GM12878 (cell line): ENCODE data around the gene ATP6V1A. TPM values are rescaled to one million over a fixed set of nuclear protein-coding genes. Genes with fewer than 3 reads are reported as not detected.

Experiments used
- ATAC-seq: fragments of 200-7000 bp; cut with Tn5 transposase; 3 replicates; pipeline ENCODE4 v1.9.1; 2020; ENCODE audit warnings: mild to moderate bottlenecking, moderate library complexity
- BruUV-seq: library from RNA; stranded (reverse); fragments of 400-500 nt; replicated peaks from 2 replicates; lab custom pipeline; 2021; lab: Mats Ljungman, UMichigan
- CTCF ChIA-PET: fragments of 300-600 bp; sonication (Branson Sonifier 250); formaldehyde crosslinking; extraction: SDS; loops from one replicate; lab custom pipeline; 2021; ENCODE audit warnings: inconsistent platforms; lab: Yijun Ruan, JAX
- POLR2A ChIA-PET: fragments of 350-600 bp; formaldehyde crosslinking; extraction: SDS; loops from one replicate; lab custom pipeline; 2021; ENCODE audit warnings: inconsistent platforms; lab: Charles Lee
- RAD21 ChIA-PET: fragments of 300-600 bp; sonication (Branson Sonifier 250); formaldehyde crosslinking; loops from one replicate; lab custom pipeline; 2023; ENCODE audit warnings: antibody characterized with exemption; ENCODE audit not compliant: unreplicated experiment; lab: Charles Lee
- SMC1A ChIA-PET: fragments of 300-600 bp; sonication (Branson Sonifier 250); formaldehyde crosslinking; loops from one replicate; lab custom pipeline; 2023; ENCODE audit not compliant: unreplicated experiment, uncharacterized antibody; lab: Charles Lee
- DNase-seq: peaks from one replicate; pipeline ENCODE4 v3.0.0-alpha.2; 2011; ENCODE audit warnings: low read depth, low spot score
- FAIRE-seq: peaks from 3 replicates; lab custom pipeline; 2011; peaks lifted over from hg19 to GRCh38; lab: Jason Lieb, UNC
- H2AFZ ChIP-seq: 2 replicates; pipeline ENCODE4 v1.6.0; 2011; ENCODE audit warnings: low read depth, low read length, control low read depth; ENCODE audit not compliant: control insufficient read depth
- H3K27ac ChIP-seq: 2 replicates; pipeline ENCODE4 v1.5.1; 2011; ENCODE audit warnings: control low read depth; ENCODE audit not compliant: control insufficient read depth, insufficient read depth
- H3K27me3 ChIP-seq, 2 experiments: replicated peaks in 1 of 2; 2 replicates each; pipeline versions ENCODE4 v1.6.0 to v1.6.1; 2011; ENCODE audit warnings: low read length in 1 of 2; ENCODE audit not compliant: control insufficient read depth in 2 of 2, insufficient read depth in 2 of 2
- H3K36me3 ChIP-seq, 2 experiments: 2 replicates each; pipeline ENCODE4 v1.5.1; 2011; ENCODE audit warnings: low read length in 1 of 2; ENCODE audit not compliant: control insufficient read depth in 2 of 2, insufficient read depth in 2 of 2
- H3K4me1 ChIP-seq: 2 replicates; pipeline ENCODE4 v1.6.1; 2011; ENCODE audit warnings: mild to moderate bottlenecking, low read length, moderate library complexity, mixed read lengths; ENCODE audit not compliant: control insufficient read depth, insufficient read depth
- H3K4me2 ChIP-seq: 2 replicates; pipeline ENCODE4 v1.6.0; 2011; ENCODE audit warnings: control low read depth; ENCODE audit not compliant: control insufficient read depth, insufficient read depth
- H3K4me3 ChIP-seq: fragments of 200-600 bp; sonication (generic); 2 replicates; pipeline ENCODE4 v1.5.1; 2016
- H3K79me2 ChIP-seq: 2 replicates; pipeline ENCODE4 v1.6.0; 2011; ENCODE audit warnings: low read length; ENCODE audit not compliant: control insufficient read depth, insufficient read depth
- H3K9ac ChIP-seq: 2 replicates; pipeline ENCODE4 v1.8.0; 2011; ENCODE audit warnings: low read length, control low read depth, mixed read lengths; ENCODE audit not compliant: control insufficient read depth, insufficient read depth
- H3K9me3 ChIP-seq: replicated peaks from 3 replicates; pipeline ENCODE4 v1.5.1; 2011; ENCODE audit warnings: mild to moderate bottlenecking, low read length; ENCODE audit not compliant: control insufficient read depth, insufficient read depth
- H4K20me1 ChIP-seq: 2 replicates; pipeline ENCODE4 v1.6.0; 2011; ENCODE audit not compliant: control insufficient read depth, insufficient read depth
- ASH2L ChIP-seq: fragments of 300-600, 200-600 bp; sonication (generic); IDR thresholded peaks from 2 replicates; pipeline ENCODE4 v1.6.1; 2017; ENCODE audit warnings: low read depth, mild to moderate bottlenecking, borderline replicate concordance
- BCLAF1 ChIP-seq: fragments of 450-650 bp; IDR thresholded peaks from 2 replicates; pipeline ENCODE4 v1.6.1; 2017; ENCODE audit warnings: antibody characterized with exemption, mild to moderate bottlenecking, moderate library complexity
- BRCA1 ChIP-seq: IDR thresholded peaks from 2 replicates; pipeline ENCODE4 v1.6.1; 2011; ENCODE audit warnings: low read depth, low read length, improper control_type of control experiment
- CEBPB ChIP-seq, 2 experiments: fragments of 150-350 bp in 1 of 2; IDR thresholded peaks; 2 replicates each; pipeline ENCODE4 v1.6.1; 2012 to 2014; ENCODE audit warnings: low read depth in 2 of 2, low read length in 2 of 2, borderline replicate concordance in 1 of 2, inconsistent platforms in 1 of 2
- CHD1 ChIP-seq: IDR thresholded peaks from 2 replicates; pipeline ENCODE4 v1.6.1; 2012; ENCODE audit warnings: low read depth, low read length, improper control_type of control experiment
- CHD2 ChIP-seq: IDR thresholded peaks from 2 replicates; pipeline ENCODE4 v1.6.1; 2011; ENCODE audit warnings: low read depth, low read length, improper control_type of control experiment, borderline replicate concordance
- CTCF ChIP-seq, 3 experiments: IDR thresholded peaks in 2 of 3; conservative IDR thresholded peaks in 1 of 3; 2 replicates each; pipeline ENCODE4 v1.5.1; 2011; ENCODE audit warnings: low read depth in 3 of 3, low read length in 3 of 3, mild to moderate bottlenecking in 3 of 3, control low read depth in 2 of 3, moderate library complexity in 2 of 3, inconsistent platforms in 1 of 3, mixed read lengths in 1 of 3; ENCODE audit not compliant: control insufficient read depth in 2 of 3, insufficient read depth in 1 of 3; ENCODE audit errors: extremely low read depth in 1 of 3
- ETV6 ChIP-seq, 2 experiments: fragments of 450-650 bp in 1 of 2; IDR thresholded peaks in 1 of 2; conservative IDR thresholded peaks in 1 of 2; 2 replicates each; pipeline ENCODE4 v1.6.1; 2014; ENCODE audit warnings: antibody characterized with exemption in 1 of 2, borderline replicate concordance in 1 of 2, low read depth in 1 of 2, mild to moderate bottlenecking in 1 of 2, moderate library complexity in 1 of 2
- FOS ChIP-seq: IDR thresholded peaks from 3 replicates; pipeline ENCODE4 v1.6.1; 2011; ENCODE audit warnings: borderline replicate concordance; ENCODE audit not compliant: insufficient read length; ENCODE audit errors: extremely low read depth
- FOXM1 ChIP-seq: IDR thresholded peaks from 2 replicates; pipeline ENCODE4 v1.6.1; 2012; ENCODE audit warnings: low read depth, mild to moderate bottlenecking, inconsistent platforms, low read length, moderate library complexity
- IRF4 ChIP-seq: IDR thresholded peaks from 2 replicates; pipeline ENCODE4 v1.6.1; 2011; ENCODE audit warnings: low read depth, low read length
- NKRF ChIP-seq: fragments of 450-650 bp; conservative IDR thresholded peaks from 2 replicates; pipeline ENCODE4 v1.6.1; 2017; ENCODE audit warnings: mild to moderate bottlenecking, moderate library complexity
- RAD51 ChIP-seq: fragments of 450-650 bp; IDR thresholded peaks from 2 replicates; pipeline ENCODE4 v1.6.1; 2016; ENCODE audit warnings: moderate library complexity, mild to moderate bottlenecking, inconsistent platforms
- RB1 ChIP-seq: fragments of 450-650 bp; formaldehyde crosslinking; IDR thresholded peaks from 2 replicates; pipeline ENCODE4 v1.6.1; 2017; ENCODE audit warnings: mild to moderate bottlenecking, borderline replicate concordance
- TCF7 ChIP-seq: IDR thresholded peaks from 2 replicates; pipeline ENCODE4 v1.6.1; 2014; ENCODE audit warnings: antibody characterized with exemption, borderline replicate concordance
- WGBS: methylation state at CpG from one replicate; pipeline ENCODE4 v1.1.6; 2016; ENCODE audit warnings: low lambda C conversion rate; ENCODE audit not compliant: insufficient replicate concordance, insufficient coverage; ENCODE audit errors: missing lambda C conversion rate; 5-methylcytosine and 5-hydroxymethylcytosine counted together
- in situ Hi-C: fragments of 300-500 bp; cut with MboI; formaldehyde crosslinking; loops from 9 replicates; pipeline ENCODE4 v1.14.3; 2018; ENCODE audit warnings: mixed read lengths
- intact Hi-C: fragments of 100-400 bp; cut with micrococcal nuclease; formaldehyde crosslinking; loops from one replicate; pipeline ENCODE4 v1.14.2; 2022; ENCODE audit not compliant: unreplicated experiment
- polyA plus RNA-seq, 11 experiments: library from polyadenylated mRNA; depleted of rRNA in 4 of 11; unstranded in 6 of 11; stranded (reverse) in 5 of 11; fragments of >200 nt; fragmentation: Nextera tagmentation in 4 of 11; fragmentation: Illumina TruSeq in 1 of 11; extraction: Ambion mirVana in 4 of 11; extraction: Trizol in 1 of 11; gene quantifications; 1 replicate in 1 of 11; 2 replicates in 10 of 11; pipeline versions ENCODE4 v1.2.1 to v1.2.3, GENCODE V29; 2011 to 2016; ENCODE audit warnings: inconsistent platforms in 2 of 11, missing spikeins in 2 of 11, low read depth in 1 of 11
- total RNA-seq, 4 experiments: library from RNA; depleted of rRNA in 3 of 4; stranded (reverse); fragments of >200 nt in 3 of 4; fragmentation: Illumina TruSeq in 1 of 4; extraction: Trizol in 1 of 4; gene quantifications; 2 replicates each; pipeline versions ENCODE4 v1.2.1 to v1.2.3, GENCODE V29; 2013 to 2021

The ATP6V1A gene
- total and polyA plus RNA-seq, 10 of the 15 experiments (the other 5 are each of a cell fraction or from before 2014, with no cell fraction given) = 22.4 to 65.8 (median 47.7) TPM

- Histone ChIP-seq H3K4me2 (no peak overlapping the region; the same call in 1 of the 2 replicates), H3K9ac (no peak overlapping the region), H3K27ac (peak overlapping the region; percentile 40; the same call in 1 of the 2 replicates), H3K79me2 (peaks cover 94% of the 10 kb centered on the region), H3K4me1 (peaks cover 6% of the 10 kb centered on the region; the same call in 1 of the 2 replicates), H3K4me3 (no peak overlapping the region), H3K36me3 (peaks cover 0 to 8% of the 10 kb centered on the region in 2 experiments; a peak in 2 of 4 replicates), H3K9me3 (no peaks in the 10 kb centered on the region), H4K20me1 (no peaks in the 10 kb centered on the region; the same call in 1 of the 2 replicates), H2AFZ (no peak overlapping the region), H3K27me3 (no peaks in the 10 kb centered on the region)
- in situ Hi-C loops = loop anchor here (5.0 to 10.0 kb wide), 2 partner anchors 176 to 418 kb away; no protein-coding TSS in a partner anchor
- peak; percentile 92 for FAIRE-seq
- BruUV-seq = no TSS peak
- ChIA-PET CTCF (interaction anchor here (0.6 to 3.6 kb wide), 55 partner anchors 9 to 432 kb away, joined by 3 to 71 read pairs (median 4); partner anchors contain the start of genes ATP6V1A, CCDC191, GRAMD1C and NAA50), POLR2A (interaction anchor here (0.9 to 5.8 kb wide), 3 partner anchors 9 to 20 kb away, joined by 3 to 30 read pairs (median 4); partner anchors contain the start of genes ATP6V1A and NAA50), RAD21 (interaction anchor here (0.7 to 3.7 kb wide), 26 partner anchors 9 to 448 kb away, joined by 3 to 48 read pairs (median 5); partner anchors contain the start of genes ATP6V1A, NAA50, SPICE1 and USF3), SMC1A (interaction anchor here (0.7 to 3.6 kb wide), 31 partner anchors 9 to 482 kb away, joined by 3 to 55 read pairs (median 4); partner anchors contain the start of genes ATP6V1A, GRAMD1C, NAA50 and USF3)
- 17% methylated on average over 3 of the region's 3 CpGs for WGBS
- intact Hi-C loops = loop anchor here (1.0 to 5.0 kb wide), 2 partner anchors 177 to 416 kb away; no protein-coding TSS in a partner anchor
- peak; percentile 44 for DNase-seq
- ATAC-seq = peak; percentile 77
- TF ChIP-seq FOS (no peak), IRF4 (no peak), NKRF (no peak), BRCA1 (no peak), RAD51 (no peak), ETV6 (conservative IDR thresholded peaks at IDR 0.05 in 1 of 2, IDR thresholded peaks at IDR 0.05 in 1 of 2; ENCODE audit: borderline replicate concordance in 1 of 2, low read depth in 1 of 2) (no peak), TCF7 (no peak), CHD2 (no peak), BCLAF1 (no peak), CHD1 (no peak), FOXM1 (0 out of 2 replicates have a peak, but pooled peaks have one; percentile 29), RB1 (no peak), CTCF (IDR thresholded peaks at IDR 0.05 in 2 of 3, conservative IDR thresholded peaks at IDR 0.05 in 1 of 3; ENCODE audit: control insufficient read depth in 2 of 3, extremely low read depth in 1 of 3, insufficient read depth in 1 of 3, low read depth in 3 of 3, low read length in 3 of 3) (peak; percentile 46 to 81 (median 69); a peak in 5 of 6 replicates), ASH2L (no peak), CEBPB (IDR thresholded peaks at IDR 0.05; ENCODE audit: borderline replicate concordance in 1 of 2, low read depth in 2 of 2, low read length in 2 of 2) (no peak)
Observed at GRCh38 chr3:113736548-113737089, 10.2 kb upstream of the ATP6V1A start.
